RPMI7951 (cell line): Measurements from ENCODE around the gene PQBP1. TPM values are rescaled to one million over a fixed set of nuclear protein-coding genes. Genes with fewer than 3 reads are reported as not detected.

Experiments
- DNase-seq: peaks from one replicate; pipeline ENCODE4 v3.0.0-alpha.2; 2012; ENCODE audit warnings: low read depth
- total RNA-seq: library from RNA; depleted of rRNA; stranded (reverse); fragments of >200 nt; shearing (Covaris generic); gene quantifications from 2 replicates; pipeline ENCODE4 v1.2.3, GENCODE V29; 2014

The PQBP1 gene
- total RNA-seq, 1 experiment from 2014 or later = 74.1 TPM

DNA sequence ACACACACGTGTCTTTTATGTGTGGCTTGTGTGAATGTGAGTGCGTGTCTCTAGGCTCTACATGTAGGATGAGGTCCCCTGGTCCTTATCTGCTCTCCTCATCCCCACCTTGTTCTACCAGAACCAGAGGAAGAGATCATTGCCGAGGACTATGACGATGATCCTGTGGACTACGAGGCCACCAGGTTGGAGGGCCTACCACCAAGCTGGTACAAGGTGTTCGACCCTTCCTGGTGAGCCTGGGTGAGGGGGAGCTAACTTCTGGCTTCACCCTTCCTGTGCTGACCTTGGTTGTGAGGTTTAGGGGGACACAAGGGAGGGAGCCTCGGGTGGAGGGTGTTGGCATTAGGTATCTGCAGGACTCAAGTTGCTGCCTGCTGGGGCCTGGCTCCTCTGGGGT lies 3.3 kb downstream of the PQBP1 start:
- no peak for DNase-seq

DNA sequence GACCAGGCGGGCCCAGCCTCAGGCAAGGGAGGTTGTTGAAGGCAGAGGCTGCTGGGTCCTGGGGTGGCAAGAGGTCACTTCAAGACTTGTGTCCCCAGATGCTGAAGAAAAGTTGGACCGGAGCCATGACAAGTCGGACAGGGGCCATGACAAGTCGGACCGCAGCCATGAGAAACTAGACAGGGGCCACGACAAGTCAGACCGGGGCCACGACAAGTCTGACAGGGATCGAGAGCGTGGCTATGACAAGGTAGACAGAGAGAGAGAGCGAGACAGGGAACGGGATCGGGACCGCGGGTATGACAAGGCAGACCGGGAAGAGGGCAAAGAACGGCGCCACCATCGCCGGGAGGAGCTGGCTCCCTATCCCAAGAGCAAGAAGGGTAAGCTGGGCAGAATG lies 4.4 kb downstream of the PQBP1 start:
- DNase-seq = no peak

DNA sequence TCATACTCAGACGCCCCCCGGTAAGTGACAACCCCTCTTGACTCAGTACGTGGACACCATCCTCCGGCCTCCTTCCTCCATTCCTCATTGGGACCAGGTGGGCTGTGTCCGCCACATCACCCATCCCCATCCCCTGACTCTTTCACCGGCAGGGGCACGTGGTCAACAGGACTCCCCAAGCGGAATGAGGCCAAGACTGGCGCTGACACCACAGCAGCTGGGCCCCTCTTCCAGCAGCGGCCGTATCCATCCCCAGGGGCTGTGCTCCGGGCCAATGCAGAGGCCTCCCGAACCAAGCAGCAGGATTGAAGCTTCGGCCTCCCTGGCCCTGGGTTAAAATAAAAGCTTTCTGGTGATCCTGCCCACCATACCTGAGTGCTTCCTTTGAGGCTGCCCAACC lies 5.0 kb downstream of the PQBP1 start:
- no peak for DNase-seq

DNA sequence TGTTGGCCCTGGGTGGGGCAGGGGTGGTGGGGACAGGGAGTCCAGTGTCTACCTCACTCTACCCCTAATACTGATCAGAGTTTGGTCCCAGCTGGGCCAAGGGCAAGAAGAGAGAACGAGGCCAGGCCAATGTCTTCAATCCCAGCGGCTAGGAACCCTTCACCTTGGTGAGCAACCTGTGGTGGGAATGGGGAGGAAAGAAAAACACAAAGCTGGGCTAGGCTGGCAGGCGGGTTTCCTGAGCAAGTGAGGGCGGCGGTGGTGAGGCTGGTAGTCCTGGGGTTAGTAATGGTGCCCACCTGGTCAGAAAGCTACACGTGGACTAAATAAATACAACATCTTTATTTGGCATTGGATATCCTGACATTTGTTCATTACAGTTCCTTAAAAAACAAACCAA lies 5.6 kb downstream of the PQBP1 start:
- DNase-seq = no peak

DNA sequence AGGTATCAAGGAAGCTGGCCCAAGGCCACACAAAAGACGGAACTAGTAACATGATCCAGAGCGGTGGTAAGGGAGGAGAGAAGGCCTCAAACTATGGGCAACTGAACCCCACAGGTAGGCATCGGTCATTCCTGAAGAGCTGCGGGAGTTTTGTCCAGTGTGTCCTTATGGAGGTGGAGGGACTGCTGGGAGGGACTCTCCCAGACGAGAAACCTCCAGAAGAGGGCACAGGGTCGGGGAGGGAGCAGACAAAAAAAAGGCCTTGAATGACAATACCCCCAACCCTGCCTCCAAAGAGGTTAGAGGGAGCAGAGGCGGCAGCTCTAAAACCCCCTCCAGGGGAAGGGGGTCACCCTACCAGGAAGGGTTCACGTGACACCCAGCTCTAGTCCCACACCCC lies 6.5 kb downstream of the PQBP1 start:
- DNase-seq = no peak

DNA sequence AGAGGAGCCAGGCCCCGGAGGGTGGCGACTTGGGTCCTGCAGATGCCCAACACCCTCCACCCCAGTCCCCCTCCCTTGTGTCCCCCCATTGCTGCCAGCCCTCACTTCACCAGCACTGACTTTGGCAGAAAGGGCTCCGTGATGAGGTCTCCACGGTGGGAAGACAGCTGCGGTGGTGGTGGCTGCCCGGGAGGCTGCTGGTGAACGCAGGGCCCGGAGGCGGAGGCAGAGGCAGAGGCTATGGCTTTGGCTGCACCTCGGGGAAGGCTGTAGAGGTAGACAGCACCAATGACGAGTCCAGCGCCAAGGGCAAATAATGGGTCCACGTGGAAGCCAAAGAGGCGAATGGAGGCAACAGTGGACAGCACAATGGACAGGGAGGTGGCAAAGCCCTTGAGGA lies 6.9 kb downstream of the PQBP1 start:
- no peak for DNase-seq

DNA sequence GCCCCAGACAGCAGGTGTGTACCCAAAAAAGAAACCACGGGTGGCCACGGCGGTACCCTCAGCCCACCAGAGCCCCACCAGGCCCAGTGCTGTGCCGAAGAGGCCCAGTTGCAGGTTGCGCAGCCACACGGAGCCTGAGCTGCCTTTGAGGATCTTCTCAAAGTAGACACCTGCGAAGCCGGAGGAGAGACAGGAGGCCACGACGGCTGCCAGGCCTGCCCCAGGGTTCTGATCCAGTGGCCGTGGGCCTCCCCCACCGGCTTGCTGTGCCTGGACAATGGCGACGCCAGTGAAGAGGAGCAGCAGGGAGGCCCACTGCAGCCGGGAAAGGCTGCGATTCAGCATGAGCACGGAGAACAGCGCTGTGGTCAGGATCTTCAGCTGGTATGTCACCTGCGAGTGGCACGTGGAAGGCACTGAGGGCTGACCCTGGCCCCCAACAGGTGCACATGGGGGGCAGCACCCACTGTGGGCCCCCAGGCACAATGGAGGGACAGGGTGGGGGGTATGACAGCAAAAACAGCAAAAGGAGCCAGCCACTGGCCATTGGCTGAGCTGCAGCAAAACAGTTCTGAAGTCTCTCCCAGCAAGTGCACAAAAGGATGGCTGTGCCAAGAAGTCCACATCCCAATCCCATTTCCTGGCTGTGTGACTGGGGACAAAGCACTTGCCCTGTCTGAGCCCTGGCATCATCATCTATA lies 7.5 kb downstream of the PQBP1 start:
- DNase-seq = no peak

DNA sequence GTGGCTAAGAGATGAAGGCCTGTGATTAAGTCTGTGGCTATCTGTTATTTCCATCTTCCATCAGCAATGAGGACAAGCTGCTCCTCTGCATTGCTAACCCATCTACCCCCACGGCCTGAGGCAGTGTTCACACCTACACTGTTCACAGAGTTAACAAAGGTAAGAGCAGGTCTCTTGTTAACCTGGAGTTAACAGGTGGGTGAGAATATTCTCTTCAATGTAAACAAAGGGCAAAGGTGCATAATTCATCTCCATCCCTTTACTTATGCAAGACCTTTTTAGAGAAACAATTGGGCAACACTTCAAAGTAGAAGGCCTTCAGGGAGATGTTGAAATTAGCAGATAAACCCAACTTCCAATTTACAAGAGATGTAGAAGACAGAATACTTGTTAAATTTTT lies 10.9 kb downstream of the PQBP1 start:
- DNase-seq = no peak

DNA sequence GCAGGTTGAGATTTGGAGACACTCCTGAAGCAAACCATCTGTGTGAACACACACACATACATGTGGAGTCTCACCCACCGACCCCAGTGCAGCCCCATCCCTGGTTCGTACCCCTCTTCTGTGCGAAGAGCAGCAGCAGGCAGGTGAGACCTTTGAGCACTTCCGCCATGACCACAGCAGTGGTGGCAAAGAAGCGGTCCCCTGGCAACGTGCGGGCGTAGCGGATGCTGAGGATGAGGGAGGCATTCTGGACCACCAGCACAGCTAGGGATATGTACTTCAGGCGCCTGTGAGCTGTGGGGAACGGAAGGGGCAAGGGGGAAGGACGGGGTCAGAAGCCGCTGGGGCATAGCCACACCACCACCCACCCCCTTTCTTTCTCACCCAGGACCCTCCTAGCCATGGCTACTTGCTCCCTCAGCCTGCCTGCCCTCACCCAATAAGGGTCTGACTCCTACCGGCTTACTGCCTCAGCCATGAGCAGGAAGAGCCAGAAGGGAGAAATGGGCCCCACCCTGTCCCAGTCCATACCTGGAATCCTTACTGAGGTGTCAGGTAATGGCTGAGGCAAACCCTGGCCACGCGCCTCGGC lies 12.1 kb downstream of the PQBP1 start:
- no peak for DNase-seq

DNA sequence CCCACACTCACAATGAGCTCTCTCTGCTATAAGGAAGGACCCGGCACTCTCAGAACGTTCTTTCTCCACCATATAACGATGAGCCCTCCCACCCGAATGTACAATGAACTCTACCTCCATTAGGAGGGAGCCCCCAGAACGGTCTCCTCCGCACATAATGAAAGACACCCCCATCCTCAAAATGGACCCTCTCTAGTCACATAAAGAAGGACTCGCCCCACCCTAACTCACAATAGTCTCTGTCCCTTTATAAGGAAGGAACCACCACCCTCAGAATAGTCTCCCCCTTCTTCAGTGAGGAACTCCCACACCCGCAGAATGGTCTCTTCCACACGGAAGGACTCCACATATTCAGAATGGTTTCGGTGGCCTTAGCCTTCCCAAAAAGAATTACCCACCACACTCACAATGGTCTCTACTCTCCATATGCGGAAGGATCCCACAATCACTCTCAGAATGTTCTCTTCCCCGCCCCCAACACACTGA lies 13.2 kb downstream of the PQBP1 start:
- peak; percentile 41 for DNase-seq

DNA sequence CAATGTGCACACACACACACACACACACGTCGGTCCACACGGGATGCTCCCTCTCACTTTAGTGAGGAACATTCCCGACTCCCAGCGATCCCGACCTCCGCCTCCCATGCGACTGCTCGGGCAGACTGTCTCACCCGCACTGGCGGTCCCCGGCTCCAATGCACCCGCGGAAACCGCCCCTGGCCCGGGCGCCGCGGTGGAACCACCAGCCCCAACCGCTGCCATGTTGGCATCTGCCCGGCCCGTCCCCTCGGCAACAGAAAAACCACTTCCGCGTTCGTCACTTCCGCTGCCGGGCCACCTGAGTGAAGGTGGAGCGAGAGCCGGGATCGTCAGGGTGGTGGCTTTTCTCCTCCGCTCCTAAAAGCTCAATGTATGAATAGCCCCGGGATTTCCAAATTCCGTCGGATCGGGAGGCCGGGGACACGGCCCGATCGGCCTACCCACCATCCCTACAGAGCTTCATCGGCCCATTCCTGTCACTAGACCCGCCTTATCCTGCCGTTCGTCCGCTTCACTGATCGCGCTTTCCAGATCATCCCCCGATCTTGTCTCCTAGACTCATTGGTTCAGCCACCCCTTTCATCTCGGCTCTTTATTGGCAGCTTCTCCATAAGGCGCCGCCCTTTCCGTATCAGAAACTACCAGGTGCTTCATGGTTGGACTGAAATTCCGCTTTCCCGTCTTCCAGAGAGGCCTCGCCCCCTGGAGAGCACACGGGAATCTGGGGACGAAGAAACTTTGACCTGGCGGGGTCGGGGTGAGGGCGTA lies 13.9 kb downstream of the PQBP1 start, which contains the start of gene SLC35A2:
TSS of gene SLC35A2 (minus strand) at position 235 of the 771 bp plus-strand sequence. CDS start at position 225, 10 bp downstream.
- DNase-seq = peak; percentile 73

DNA sequence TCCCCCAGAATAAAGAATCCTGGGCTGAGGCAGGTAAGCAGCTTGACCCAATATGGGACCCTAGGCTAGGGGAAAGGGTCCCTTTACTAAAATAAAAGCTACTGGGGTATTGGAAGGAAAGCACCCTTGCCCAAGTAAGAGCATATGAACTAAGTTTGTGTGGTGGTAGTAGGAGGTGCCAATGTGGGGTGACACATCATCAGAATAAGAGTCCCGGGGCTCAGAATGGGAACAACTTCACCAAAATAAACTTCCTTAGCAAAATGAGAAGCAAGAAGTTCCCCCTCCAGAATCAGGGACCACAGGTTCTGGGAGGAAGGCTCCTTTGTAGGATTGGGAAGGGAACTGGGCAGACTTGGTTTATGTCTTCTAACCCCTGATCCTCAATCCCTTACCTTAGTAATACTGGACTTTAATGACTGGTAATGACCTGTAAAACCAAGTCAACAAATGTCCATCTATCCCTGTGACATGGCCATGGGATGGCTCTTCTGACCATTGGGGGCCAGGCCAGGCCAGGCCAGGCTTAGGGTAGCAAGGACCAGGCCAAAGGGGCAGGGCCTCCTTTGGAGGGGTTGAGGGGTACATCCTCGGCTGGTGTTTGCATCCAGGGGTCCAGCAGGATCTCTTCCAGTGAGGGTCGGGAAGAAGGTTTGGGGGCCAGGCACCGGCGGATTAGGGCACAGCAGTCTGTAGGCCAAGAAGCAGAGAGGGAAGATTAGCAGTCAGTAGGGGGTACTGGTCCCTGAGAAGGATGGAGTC lies 16.1 kb downstream of the PQBP1 start:
- DNase-seq = no peak

DNA sequence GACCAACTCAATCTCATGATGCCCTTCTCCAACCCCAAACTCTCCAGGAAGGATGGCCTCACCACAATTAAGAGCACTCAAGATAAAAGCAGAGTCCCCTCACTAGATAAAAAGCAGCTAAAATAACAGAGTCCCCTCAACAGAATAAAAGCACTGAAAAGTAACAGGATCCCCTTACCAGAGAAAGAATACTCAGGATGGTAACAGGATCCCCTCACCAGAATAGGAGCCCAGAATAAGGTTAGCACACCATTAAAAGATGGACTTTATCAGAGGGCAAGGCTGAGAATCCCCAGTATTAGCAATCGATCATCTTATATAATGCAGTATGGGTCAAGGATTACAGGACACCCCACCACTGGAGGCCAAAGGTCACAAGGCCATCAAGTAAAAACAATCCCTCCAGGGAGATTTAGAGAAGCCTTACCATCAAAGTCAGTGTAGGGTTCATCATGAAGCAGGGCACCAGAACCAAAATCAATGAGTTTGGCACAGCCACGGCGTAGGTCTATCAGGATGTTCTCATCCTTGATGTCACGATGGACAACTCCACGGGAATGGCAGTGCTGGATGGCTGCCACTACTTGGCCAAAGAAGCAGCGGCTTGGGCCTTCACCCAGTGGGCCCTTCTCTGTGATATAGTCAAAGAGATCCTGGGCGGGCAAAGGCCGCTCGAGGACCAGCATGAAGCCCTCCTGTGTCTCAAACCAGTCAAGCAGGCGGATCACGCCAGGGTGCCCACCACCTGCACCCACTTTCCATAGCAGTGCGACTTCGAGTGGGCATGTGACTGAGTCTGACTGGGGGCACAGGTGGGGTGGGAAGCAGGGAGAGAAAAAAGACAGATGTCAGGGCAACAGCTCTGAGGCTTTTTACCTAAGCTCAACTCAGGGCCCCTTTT lies 17.1 kb downstream of the PQBP1 start:
- no peak for DNase-seq

DNA sequence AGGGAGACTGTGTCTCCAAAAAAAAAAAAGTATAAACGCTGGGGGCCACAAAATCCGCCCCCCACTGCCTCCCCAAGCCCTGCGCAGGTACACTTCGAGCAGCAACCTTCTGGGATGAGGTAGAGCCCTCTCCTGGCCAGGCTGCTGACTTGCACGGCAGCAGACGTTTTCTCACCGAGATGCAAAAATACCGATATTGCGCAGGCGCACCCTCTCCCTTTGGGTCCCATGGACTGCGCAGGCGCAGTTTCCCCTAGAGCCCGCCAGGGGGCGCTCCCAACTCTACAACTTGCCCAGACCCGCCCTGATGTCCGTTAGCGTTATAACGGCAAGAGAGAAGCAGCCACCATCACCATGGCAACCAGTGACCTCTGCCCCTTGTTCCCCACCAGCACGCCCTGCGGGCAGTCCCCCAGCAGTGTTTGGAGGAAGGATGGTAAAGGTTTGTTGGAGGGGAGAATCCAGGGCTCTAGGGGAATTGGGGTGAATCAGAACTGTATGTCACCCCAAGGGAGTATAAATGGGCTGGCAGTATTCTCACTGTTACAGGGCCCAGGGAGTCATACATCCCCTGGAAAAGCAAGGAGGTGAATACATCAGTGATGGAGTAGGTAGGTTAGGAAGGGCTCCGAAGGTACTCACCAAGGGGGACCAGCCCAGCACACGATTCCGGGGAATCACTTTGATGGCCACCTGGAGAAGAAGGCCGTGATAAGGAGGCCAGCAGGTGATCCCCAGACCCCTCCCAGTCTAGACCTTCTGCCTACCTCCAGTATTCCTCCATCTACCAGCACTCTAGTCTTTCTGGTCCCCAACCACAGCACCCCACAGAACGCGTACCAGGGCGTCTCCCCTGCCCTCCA lies 19.6 kb downstream of the PQBP1 start:
- DNase-seq = peak; percentile 87

DNA sequence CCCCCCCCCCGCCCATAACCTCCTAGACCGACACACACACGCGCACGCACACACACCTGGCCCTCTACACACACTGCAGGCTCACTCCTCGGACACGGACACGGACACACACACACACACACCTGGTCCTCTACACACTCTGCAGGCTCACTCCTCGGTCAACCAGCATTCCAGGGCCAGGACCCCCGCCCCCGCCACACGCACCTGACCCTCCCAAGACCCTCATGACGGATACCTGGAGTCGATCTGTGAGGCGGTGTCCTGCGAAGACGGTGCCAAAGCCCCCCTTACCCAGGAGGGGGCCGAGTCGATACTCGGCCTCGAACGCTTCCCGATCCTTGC lies 20.5 kb downstream of the PQBP1 start:
- no peak for DNase-seq

DNA sequence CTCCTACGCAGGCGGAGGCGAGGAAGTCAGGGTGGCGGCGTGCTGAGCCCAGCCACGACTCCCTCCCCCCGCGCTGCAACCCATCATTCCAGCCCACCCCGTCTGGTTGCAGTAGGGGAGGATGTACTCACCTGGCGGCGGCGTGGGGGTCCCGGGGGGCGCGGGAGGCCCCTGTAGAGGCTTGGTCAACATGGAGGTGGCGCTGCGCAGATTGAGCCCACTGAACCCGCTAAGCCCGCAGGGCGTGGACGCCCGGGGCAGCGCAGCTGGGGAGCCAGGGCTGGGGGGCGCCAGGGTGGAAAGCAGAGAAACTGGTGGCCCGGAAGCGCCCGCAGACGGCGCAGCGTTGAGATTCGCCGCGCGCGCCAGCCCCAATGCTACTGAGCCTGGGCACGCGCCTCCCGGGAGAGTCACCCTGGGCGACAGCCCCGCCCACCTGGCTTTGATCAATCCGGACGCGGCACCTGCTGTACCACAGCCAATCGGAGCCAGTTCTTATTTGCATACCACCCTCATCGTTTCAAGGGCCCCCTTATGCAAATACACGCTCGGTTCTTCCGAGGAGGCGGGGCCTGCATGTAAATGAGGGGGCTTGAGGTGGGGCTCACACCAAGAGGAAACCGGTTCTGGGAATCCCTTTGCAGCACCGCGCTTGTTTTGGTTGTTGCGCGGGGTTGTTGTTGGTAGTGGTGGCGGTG lies 21.1 kb downstream of the PQBP1 start, which contains the start of gene PIM2:
TSS of gene PIM2 (minus strand) at position 382 of the 698 bp plus-strand sequence. CDS start at position 192, 190 bp downstream.
- DNase-seq = peak; percentile 94

DNA sequence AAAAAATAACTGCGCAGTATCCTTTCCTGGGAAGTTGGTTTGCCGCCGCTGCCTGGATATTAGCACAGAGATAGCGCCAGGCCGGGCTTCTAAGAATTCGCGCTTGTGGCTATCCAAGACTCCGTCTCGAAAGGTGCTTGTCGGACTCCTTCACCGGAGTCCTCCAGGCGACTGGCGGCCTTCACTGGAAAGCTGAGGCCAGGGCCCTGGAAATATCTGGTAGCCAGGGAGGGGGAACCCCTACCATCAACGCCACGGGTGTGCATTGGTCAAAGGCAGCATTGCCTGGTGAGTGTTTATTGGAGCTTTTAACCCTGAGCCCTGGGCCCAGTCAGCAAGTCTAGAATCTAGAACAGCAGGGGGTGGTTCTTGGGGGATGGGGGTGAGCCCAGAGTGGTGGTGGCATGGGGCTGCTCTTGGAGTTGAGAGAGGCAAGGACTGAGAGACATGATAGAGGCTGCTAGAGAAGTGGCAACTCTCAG lies 21.7 kb downstream of the PQBP1 start:
- no peak for DNase-seq

DNA sequence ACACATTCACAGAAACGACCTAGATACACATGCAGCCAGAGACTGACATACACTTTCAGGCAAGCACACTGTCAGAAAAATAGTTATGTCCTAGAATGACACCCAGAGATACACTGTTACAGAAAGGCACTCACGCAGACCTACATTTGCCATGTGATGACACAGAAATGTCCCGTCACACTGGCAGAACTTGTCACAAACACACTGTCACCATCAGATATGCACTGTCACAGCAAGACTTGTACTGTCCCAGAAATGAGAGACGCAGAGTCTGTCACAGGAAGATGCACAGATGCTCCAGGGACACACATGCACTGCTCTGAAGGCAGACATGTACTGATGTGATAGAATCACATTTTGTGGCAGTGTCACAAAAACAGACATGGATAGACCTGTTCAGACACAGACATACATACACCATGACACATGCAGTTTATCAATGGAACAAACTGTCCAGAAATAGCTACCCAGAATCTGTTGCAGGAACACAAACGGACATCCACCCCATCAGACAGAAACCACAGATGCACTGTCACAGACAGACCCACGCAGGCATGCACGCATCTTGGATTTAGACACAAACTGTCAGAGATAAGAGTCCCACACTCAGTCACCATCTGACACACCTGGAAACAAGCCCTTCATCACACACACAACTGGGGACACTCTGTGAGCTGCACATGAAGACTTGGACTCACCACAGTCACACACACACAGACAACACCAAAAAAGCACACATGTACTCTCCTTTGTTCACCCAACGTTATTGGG lies 22.4 kb downstream of the PQBP1 start:
- no peak for DNase-seq
